Aorta (tissue), 4 donors: Measurements from ENCODE around the gene SPRR5. TPM values are rescaled to one million over a fixed set of nuclear protein-coding genes. Genes with fewer than 3 reads are reported as not detected.

ENCODE experiments used
- polyA plus RNA-seq, 2 donors: library from polyadenylated mRNA; stranded (reverse); fragments of 200-250 nt; gene quantifications; one replicate each; pipeline ENCODE4 v1.2.3, GENCODE V29; 2013
- total RNA-seq, 2 donors: library from RNA; stranded (reverse); fragmentation: NEBNext Ultra II Directional; extraction: Animal tissue kit (Norgen Biotek cat#: 25700); gene quantifications; one replicate each; pipeline ENCODE4 v1.2.1, GENCODE V29; 2021
- donor health status: healthy with polysubstance abuse.
- donor health status: Bipolar disorder and iron deficiency.
- donor health status: DM: no; HTN: no; CAD: no.
- donor health status: DM: yes; HTN: yes; CAD: no.

Gene SPRR5
- total and polyA plus RNA-seq, 4 donors: not detected

Other genes starting within 250 kb of the SPRR5 start
- gene LCE2A, start 248.9 kb upstream of the SPRR5 start, total RNA-seq: not detected
- gene LCE2A, start 248.9 kb upstream of the SPRR5 start, polyA plus RNA-seq: not detected
- gene LCE4A, start 239.0 kb upstream of the SPRR5 start, total RNA-seq: not detected
- not detected for gene LCE4A, start 239.0 kb upstream of the SPRR5 start, polyA plus RNA-seq
- gene KPRP, start 189.2 kb upstream of the SPRR5 start, total RNA-seq: not detected
- not detected for gene KPRP, start 189.2 kb upstream of the SPRR5 start, polyA plus RNA-seq
- gene LCE1F, start 172.1 kb upstream of the SPRR5 start, total RNA-seq: not detected
- gene LCE1F, start 172.1 kb upstream of the SPRR5 start, polyA plus RNA-seq: not detected
- gene LCE1E, start 160.9 kb upstream of the SPRR5 start, total RNA-seq: not detected
- gene LCE1E, start 160.9 kb upstream of the SPRR5 start, polyA plus RNA-seq: not detected
- gene LCE1D, start 150.5 kb upstream of the SPRR5 start, total RNA-seq: not detected
- not detected for gene LCE1D, start 150.5 kb upstream of the SPRR5 start, polyA plus RNA-seq
- not detected for gene LCE1C, start 140.6 kb upstream of the SPRR5 start, total RNA-seq
- not detected for gene LCE1C, start 140.6 kb upstream of the SPRR5 start, polyA plus RNA-seq
- gene LCE1B, start 135.2 kb upstream of the SPRR5 start, total RNA-seq: not detected
- not detected for gene LCE1B, start 135.2 kb upstream of the SPRR5 start, polyA plus RNA-seq
- gene LCE1A, start 119.7 kb upstream of the SPRR5 start, total RNA-seq: not detected
- gene LCE1A, start 119.7 kb upstream of the SPRR5 start, polyA plus RNA-seq: not detected
- not detected for gene LCE6A, start 104.3 kb upstream of the SPRR5 start, total RNA-seq
- gene LCE6A, start 104.3 kb upstream of the SPRR5 start, polyA plus RNA-seq: not detected
- not detected for gene LCE7A, start 87.2 kb upstream of the SPRR5 start, total RNA-seq
- not detected for gene LCE7A, start 87.2 kb upstream of the SPRR5 start, polyA plus RNA-seq
- gene SMCP, start 68.9 kb upstream of the SPRR5 start, total RNA-seq: not detected
- gene SMCP, start 68.9 kb upstream of the SPRR5 start, polyA plus RNA-seq: not detected
- not detected for gene IVL, start 38.7 kb upstream of the SPRR5 start, total RNA-seq
- gene IVL, start 38.7 kb upstream of the SPRR5 start, polyA plus RNA-seq: under 1 TPM; 0.13 TPM
- gene SPRR4, start 23.4 kb downstream of the SPRR5 start, total RNA-seq: not detected
- gene SPRR4, start 23.4 kb downstream of the SPRR5 start, polyA plus RNA-seq: not detected
- not detected for gene SPRR1A, start 36.9 kb downstream of the SPRR5 start, total RNA-seq
- gene SPRR1A, start 36.9 kb downstream of the SPRR5 start, polyA plus RNA-seq: not detected
- under 1 TPM in 1 of 2 donors, not detected in 1; 0.75 TPM for gene SPRR3, start 54.5 kb downstream of the SPRR5 start, total RNA-seq
- 10 to 100 TPM in 1 of 2 donors, 1 to 10 TPM in 1; 8.2 to 14.9 TPM for gene SPRR3, start 54.5 kb downstream of the SPRR5 start, polyA plus RNA-seq
- not detected for gene SPRR1B, start 84.0 kb downstream of the SPRR5 start, total RNA-seq
- gene SPRR1B, start 84.0 kb downstream of the SPRR5 start, polyA plus RNA-seq: 1 to 10 TPM in 1 of 2 donors, under 1 TPM in 1; 0.74 to 1.9 TPM
- not detected for gene SPRR2D, start 93.9 kb downstream of the SPRR5 start, total RNA-seq
- gene SPRR2D, start 93.9 kb downstream of the SPRR5 start, polyA plus RNA-seq: 1 to 10 TPM in 1 of 2 donors, under 1 TPM in 1; 0.56 to 2.6 TPM
- not detected for gene SPRR2A, start 110.3 kb downstream of the SPRR5 start, total RNA-seq
- gene SPRR2A, start 110.3 kb downstream of the SPRR5 start, polyA plus RNA-seq: 1 to 10 TPM in 1 of 2 donors, under 1 TPM in 1; 0.95 to 6.0 TPM
- gene SPRR2B, start 124.4 kb downstream of the SPRR5 start, total RNA-seq: not detected
- not detected for gene SPRR2B, start 124.4 kb downstream of the SPRR5 start, polyA plus RNA-seq
- not detected for gene SPRR2E, start 147.3 kb downstream of the SPRR5 start, total RNA-seq
- gene SPRR2E, start 147.3 kb downstream of the SPRR5 start, polyA plus RNA-seq: under 1 TPM; 0.75 to 0.77 TPM
- gene SPRR2F, start 166.3 kb downstream of the SPRR5 start, total RNA-seq: not detected
- not detected for gene SPRR2F, start 166.3 kb downstream of the SPRR5 start, polyA plus RNA-seq
- gene SPRR2G, start 203.7 kb downstream of the SPRR5 start, total RNA-seq: not detected
- not detected for gene SPRR2G, start 203.7 kb downstream of the SPRR5 start, polyA plus RNA-seq